Endothelial cell of umbilical vein (primary cell): ENCODE results near the gene SLC26A2.

Experiments used
- EZH2 ChIP-seq: IDR thresholded peaks from 2 replicates; pipeline ENCODE4 v1.6.1; 2012; ENCODE audit warnings: borderline replicate concordance, low read depth, mild to moderate bottlenecking, moderate library complexity, low read length, inconsistent platforms; ENCODE audit not compliant: severe bottlenecking
- FOS ChIP-seq: IDR thresholded peaks from 2 replicates; pipeline ENCODE4 v1.6.1; 2011; ENCODE audit warnings: mild to moderate bottlenecking, low read length, moderate library complexity, borderline replicate concordance; ENCODE audit not compliant: insufficient read depth
- GATA2 ChIP-seq: IDR thresholded peaks from 2 replicates; pipeline ENCODE4 v1.7.0; 2011; ENCODE audit warnings: low read depth, mild to moderate bottlenecking, moderate library complexity, mixed read lengths, low read length; ENCODE audit not compliant: insufficient read length, insufficient read depth
- JUN ChIP-seq: IDR thresholded peaks from 2 replicates; pipeline ENCODE4 v1.6.1; 2011; ENCODE audit warnings: borderline replicate concordance, low read depth; ENCODE audit not compliant: insufficient read length, insufficient read depth
- MAX ChIP-seq: IDR thresholded peaks from 2 replicates; pipeline ENCODE4 v1.6.1; 2011; ENCODE audit not compliant: insufficient read depth, insufficient read length
- POLR2A ChIP-seq: IDR thresholded peaks from 2 replicates; pipeline ENCODE4 v1.6.1; 2012; ENCODE audit warnings: low read depth, mild to moderate bottlenecking, control low read depth, low read length
- POLR2AphosphoS5 ChIP-seq: IDR thresholded peaks from 2 replicates; pipeline ENCODE4 v1.6.1; 2012; ENCODE audit warnings: low read depth, mild to moderate bottlenecking, control low read depth, low read length, moderate library complexity; ENCODE audit not compliant: insufficient read depth
- TF ChIP-seq, protein P1 (sequence below), 2 donors: IDR thresholded peaks; 1 replicate in 1 of 2; 2 replicates in 1 of 2; pipeline ENCODE4 v1.5.1; 2011; ENCODE audit warnings: low read length in 2 of 2, mild to moderate bottlenecking in 2 of 2, moderate library complexity in 2 of 2, control low read depth in 1 of 2, inconsistent platforms in 1 of 2, low read depth in 1 of 2; ENCODE audit not compliant: insufficient read depth in 1 of 2; ENCODE audit errors: extremely low read depth in 1 of 2

GRCh38 chr5:150015415-150015814 is 54.9 kb downstream of the SLC26A2 start:
- TF ChIP-seq POLR2A (no peak), FOS (no peak), EZH2 (no peak), POLR2AphosphoS5 (no peak), MAX (no peak), JUN (no peak), GATA2 (no peak)
- TF ChIP-seq, protein P1, sequence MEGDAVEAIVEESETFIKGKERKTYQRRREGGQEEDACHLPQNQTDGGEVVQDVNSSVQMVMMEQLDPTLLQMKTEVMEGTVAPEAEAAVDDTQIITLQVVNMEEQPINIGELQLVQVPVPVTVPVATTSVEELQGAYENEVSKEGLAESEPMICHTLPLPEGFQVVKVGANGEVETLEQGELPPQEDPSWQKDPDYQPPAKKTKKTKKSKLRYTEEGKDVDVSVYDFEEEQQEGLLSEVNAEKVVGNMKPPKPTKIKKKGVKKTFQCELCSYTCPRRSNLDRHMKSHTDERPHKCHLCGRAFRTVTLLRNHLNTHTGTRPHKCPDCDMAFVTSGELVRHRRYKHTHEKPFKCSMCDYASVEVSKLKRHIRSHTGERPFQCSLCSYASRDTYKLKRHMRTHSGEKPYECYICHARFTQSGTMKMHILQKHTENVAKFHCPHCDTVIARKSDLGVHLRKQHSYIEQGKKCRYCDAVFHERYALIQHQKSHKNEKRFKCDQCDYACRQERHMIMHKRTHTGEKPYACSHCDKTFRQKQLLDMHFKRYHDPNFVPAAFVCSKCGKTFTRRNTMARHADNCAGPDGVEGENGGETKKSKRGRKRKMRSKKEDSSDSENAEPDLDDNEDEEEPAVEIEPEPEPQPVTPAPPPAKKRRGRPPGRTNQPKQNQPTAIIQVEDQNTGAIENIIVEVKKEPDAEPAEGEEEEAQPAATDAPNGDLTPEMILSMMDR (IDR thresholded peaks at IDR 0.05; ENCODE audit: extremely low read depth in 1 of 2, insufficient read depth in 1 of 2, low read depth in 1 of 2, low read length in 2 of 2), result no peak
